T-helper 2 cell (primary cell): ENCODE measurements around the gene SGPL1.

ENCODE experiments used
- DNase-seq, 5 experiments: peaks; one replicate each; pipeline versions ENCODE4 v3.0.0 to v3.0.0-alpha.2; 2012 to 2022

SGPL1 gene

GRCh38 chr10:70810967-70811366 lies 4.8 kb upstream of the SGPL1 start:
- no peak for DNase-seq

GRCh38 chr10:70811881-70812280 lies 3.9 kb upstream of the SGPL1 start:
- DNase-seq, result no peak

GRCh38 chr10:70812814-70813213 lies 2.9 kb upstream of the SGPL1 start:
- no peak for DNase-seq

GRCh38 chr10:70814126-70814525 lies 1.6 kb upstream of the SGPL1 start:
- DNase-seq, result no peak

- peak; percentile 7 to 48 (median 17) for DNase-seq
Measured at GRCh38 chr10:70816220-70816894, 609 bp downstream of the SGPL1 start.

- DNase-seq, result peak in 1 of 5 experiments; percentile 40
Measured at GRCh38 chr10:70820976-70821750, 5.4 kb downstream of the SGPL1 start.

- DNase-seq, result no peak
Measured at GRCh38 chr10:70822076-70822820, 6.5 kb downstream of the SGPL1 start.

GRCh38 chr10:70827086-70827757 lies 11.5 kb downstream of the SGPL1 start:
- DNase-seq, result peak in 1 of 5 experiments; percentile 51

- peak in 1 of 5 experiments; percentile 45 for DNase-seq
Measured at GRCh38 chr10:70828923-70829322, 13.2 kb downstream of the SGPL1 start.

- no peak for DNase-seq
Measured at GRCh38 chr10:70829543-70829942, 13.8 kb downstream of the SGPL1 start.

- DNase-seq, result no peak
Measured at GRCh38 chr10:70830164-70830563, 14.4 kb downstream of the SGPL1 start.

- no peak for DNase-seq
Measured at GRCh38 chr10:70832221-70832620, 16.5 kb downstream of the SGPL1 start.

- no peak for DNase-seq
Measured at GRCh38 chr10:70832852-70833528, 17.2 kb downstream of the SGPL1 start.

GRCh38 chr10:70833601-70834000 lies 17.9 kb downstream of the SGPL1 start:
- DNase-seq, result no peak

GRCh38 chr10:70834021-70834420 lies 18.3 kb downstream of the SGPL1 start:
- no peak for DNase-seq

- DNase-seq, result no peak
Measured at GRCh38 chr10:70834441-70835151, 18.8 kb downstream of the SGPL1 start.

- DNase-seq, result no peak
Measured at GRCh38 chr10:70836319-70836718, 20.6 kb downstream of the SGPL1 start.

GRCh38 chr10:70837660-70838059 lies 21.9 kb downstream of the SGPL1 start:
- DNase-seq, result no peak

GRCh38 chr10:70838270-70838805 lies 22.6 kb downstream of the SGPL1 start:
- no peak for DNase-seq

GRCh38 chr10:70840836-70841235 lies 25.1 kb downstream of the SGPL1 start:
- peak in 1 of 5 experiments; percentile 24 for DNase-seq

GRCh38 chr10:70843333-70843732 lies 27.6 kb downstream of the SGPL1 start:
- DNase-seq, result no peak
